ENCODE data around the gene SLC7A8. TPM values are rescaled to one million over a fixed set of nuclear protein-coding genes. Genes with fewer than 3 reads are reported as not detected.

Gene SLC7A8
- polyA plus RNA-seq, 1 donor, result 94.4 TPM

- DNase-seq, result no peak
- Histone ChIP-seq H3K36me3 (ENCODE audit: control insufficient read depth, insufficient read depth, low read length) (peaks cover 45% of the 10 kb centered on the region), H3K27me3 (ENCODE audit: control insufficient read depth, insufficient read depth, low read length) (no peaks in the 10 kb centered on the region), H3K9me3 (ENCODE audit: control insufficient read depth, low read depth, low read length) (no peaks in the 10 kb centered on the region), H3K27ac (ENCODE audit: low read length) (no peak overlapping the region), H3K4me3 (ENCODE audit: low read length) (no peak overlapping the region), H3K4me1 (ENCODE audit: control insufficient read depth, insufficient read depth, low read length) (no peaks in the 10 kb centered on the region)
- no CpG with 5 or more reads among the region's 11 CpGs for WGBS (ENCODE audit: insufficient coverage, low lambda C conversion rate)
These were observed 46.2 kb downstream of the SLC7A8 start for GRCh38 chr14:23137192-23137812.

DNA sequence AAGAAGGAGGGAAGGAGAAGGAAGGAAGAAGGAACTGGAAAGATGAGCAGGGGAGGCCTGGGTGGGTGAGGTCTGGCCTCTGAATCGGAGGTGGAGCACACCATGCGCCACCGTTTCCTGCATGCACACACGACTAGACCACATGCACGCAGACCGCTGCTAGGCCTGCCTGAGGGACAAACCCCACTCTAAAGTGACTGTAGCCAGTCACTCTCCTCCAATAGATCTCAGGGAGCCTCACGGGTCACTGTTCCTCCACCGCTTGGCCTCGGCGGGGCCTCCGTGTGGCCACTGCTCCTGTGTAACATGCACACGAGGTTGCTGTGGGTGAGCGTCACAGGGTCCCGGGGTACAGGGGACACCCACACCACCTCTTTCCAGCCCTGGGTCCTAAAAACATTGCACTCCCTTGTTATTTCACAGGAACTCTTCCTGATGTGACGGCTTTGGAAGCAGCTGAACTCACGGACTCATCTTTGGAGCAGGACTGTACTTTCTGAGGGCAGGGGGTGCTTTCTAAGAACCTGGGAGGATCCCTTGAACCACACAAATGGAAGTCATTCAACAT, 46.8 kb downstream of the SLC7A8 start:
- peaks cover 44% of the 10 kb centered on the region for H3K36me3 ChIP-seq (ENCODE audit: control insufficient read depth, insufficient read depth, low read length)
- H3K27ac ChIP-seq (ENCODE audit: low read length), result no peak overlapping the region
- H3K4me1 ChIP-seq (ENCODE audit: control insufficient read depth, insufficient read depth, low read length), result no peaks in the 10 kb centered on the region
- no peaks in the 10 kb centered on the region for H3K27me3 ChIP-seq (ENCODE audit: control insufficient read depth, insufficient read depth, low read length)
- WGBS (ENCODE audit: insufficient coverage, low lambda C conversion rate), result no CpG with 5 or more reads among the region's 16 CpGs
- no peak overlapping the region for H3K4me3 ChIP-seq (ENCODE audit: low read length)
- DNase-seq, result no peak
- no peaks in the 10 kb centered on the region for H3K9me3 ChIP-seq (ENCODE audit: control insufficient read depth, low read depth, low read length)

- Histone ChIP-seq H3K4me3 (ENCODE audit: low read length) (no peak overlapping the region), H3K4me1 (ENCODE audit: control insufficient read depth, insufficient read depth, low read length) (no peaks in the 10 kb centered on the region), H3K27ac (ENCODE audit: low read length) (no peak overlapping the region), H3K9me3 (ENCODE audit: control insufficient read depth, low read depth, low read length) (no peaks in the 10 kb centered on the region), H3K27me3 (ENCODE audit: control insufficient read depth, insufficient read depth, low read length) (no peaks in the 10 kb centered on the region), H3K36me3 (ENCODE audit: control insufficient read depth, insufficient read depth, low read length) (peaks cover 43% of the 10 kb centered on the region)
- no peak for DNase-seq
- 100% methylated on average over 2 of the region's 8 CpGs for WGBS (ENCODE audit: insufficient coverage, low lambda C conversion rate)
These were observed 50.5 kb downstream of the SLC7A8 start for GRCh38 chr14:23132970-23133369.

- Histone ChIP-seq H3K36me3 (ENCODE audit: control insufficient read depth, insufficient read depth, low read length) (peaks cover 44% of the 10 kb centered on the region), H3K4me3 (ENCODE audit: low read length) (no peak overlapping the region), H3K9me3 (ENCODE audit: control insufficient read depth, low read depth, low read length) (no peaks in the 10 kb centered on the region), H3K27me3 (ENCODE audit: control insufficient read depth, insufficient read depth, low read length) (no peaks in the 10 kb centered on the region), H3K4me1 (ENCODE audit: control insufficient read depth, insufficient read depth, low read length) (no peaks in the 10 kb centered on the region), H3K27ac (ENCODE audit: low read length) (no peak overlapping the region)
- WGBS (ENCODE audit: insufficient coverage, low lambda C conversion rate), result no CpG with 5 or more reads among the region's 5 CpGs
- no peak for DNase-seq
These were observed 52.0 kb downstream of the SLC7A8 start for GRCh38 chr14:23131482-23131881.

DNA sequence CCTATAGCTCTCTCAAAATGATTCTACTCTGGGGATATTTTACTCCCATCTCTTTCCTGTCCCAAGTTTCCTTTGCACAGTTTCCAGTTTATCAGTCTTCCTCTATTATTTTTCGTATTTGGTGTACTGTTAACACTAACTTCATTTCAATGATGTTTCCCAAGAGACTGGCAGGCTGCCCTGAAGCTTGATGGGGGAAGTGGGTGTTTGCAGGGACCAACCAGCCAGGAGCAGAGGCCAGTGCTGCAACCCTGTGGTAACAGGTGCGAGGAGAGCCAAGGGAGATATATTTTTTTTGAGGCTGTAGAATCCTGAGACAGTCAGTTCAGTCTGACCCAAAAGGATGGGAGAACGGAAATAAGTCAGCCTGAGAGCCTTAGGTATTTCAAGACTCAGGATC, 52.6 kb downstream of the SLC7A8 start:
- no peak for DNase-seq
- Histone ChIP-seq H3K4me1 (ENCODE audit: control insufficient read depth, insufficient read depth, low read length) (no peaks in the 10 kb centered on the region), H3K27ac (ENCODE audit: low read length) (no peak overlapping the region), H3K27me3 (ENCODE audit: control insufficient read depth, insufficient read depth, low read length) (no peaks in the 10 kb centered on the region), H3K4me3 (ENCODE audit: low read length) (no peak overlapping the region), H3K9me3 (ENCODE audit: control insufficient read depth, low read depth, low read length) (no peaks in the 10 kb centered on the region), H3K36me3 (ENCODE audit: control insufficient read depth, insufficient read depth, low read length) (peaks cover 43% of the 10 kb centered on the region)
- no CpG with 5 or more reads among the region's 3 CpGs for WGBS (ENCODE audit: insufficient coverage, low lambda C conversion rate)

GRCh38 chr14:23129759-23130316, 53.6 kb downstream of the SLC7A8 start:
- Histone ChIP-seq H3K4me3 (ENCODE audit: low read length) (no peak overlapping the region), H3K36me3 (ENCODE audit: control insufficient read depth, insufficient read depth, low read length) (peaks cover 43% of the 10 kb centered on the region), H3K9me3 (ENCODE audit: control insufficient read depth, low read depth, low read length) (no peaks in the 10 kb centered on the region), H3K27me3 (ENCODE audit: control insufficient read depth, insufficient read depth, low read length) (no peaks in the 10 kb centered on the region), H3K27ac (ENCODE audit: low read length) (no peak overlapping the region), H3K4me1 (ENCODE audit: control insufficient read depth, insufficient read depth, low read length) (no peaks in the 10 kb centered on the region)
- WGBS (ENCODE audit: insufficient coverage, low lambda C conversion rate), result 90% methylated on average over 2 of the region's 7 CpGs
- DNase-seq, result no peak

GRCh38 chr14:23128969-23129758, 54.3 kb downstream of the SLC7A8 start:
- H3K9me3 ChIP-seq (ENCODE audit: control insufficient read depth, low read depth, low read length), result no peaks in the 10 kb centered on the region
- DNase-seq, result no peak
- no peak overlapping the region for H3K4me3 ChIP-seq (ENCODE audit: low read length)
- WGBS (ENCODE audit: insufficient coverage, low lambda C conversion rate), result no CpG with 5 or more reads among the region's 7 CpGs
- H3K27ac ChIP-seq (ENCODE audit: low read length), result no peak overlapping the region
- no peaks in the 10 kb centered on the region for H3K4me1 ChIP-seq (ENCODE audit: control insufficient read depth, insufficient read depth, low read length)
- H3K36me3 ChIP-seq (ENCODE audit: control insufficient read depth, insufficient read depth, low read length), result peaks cover 43% of the 10 kb centered on the region
- no peaks in the 10 kb centered on the region for H3K27me3 ChIP-seq (ENCODE audit: control insufficient read depth, insufficient read depth, low read length)

DNA sequence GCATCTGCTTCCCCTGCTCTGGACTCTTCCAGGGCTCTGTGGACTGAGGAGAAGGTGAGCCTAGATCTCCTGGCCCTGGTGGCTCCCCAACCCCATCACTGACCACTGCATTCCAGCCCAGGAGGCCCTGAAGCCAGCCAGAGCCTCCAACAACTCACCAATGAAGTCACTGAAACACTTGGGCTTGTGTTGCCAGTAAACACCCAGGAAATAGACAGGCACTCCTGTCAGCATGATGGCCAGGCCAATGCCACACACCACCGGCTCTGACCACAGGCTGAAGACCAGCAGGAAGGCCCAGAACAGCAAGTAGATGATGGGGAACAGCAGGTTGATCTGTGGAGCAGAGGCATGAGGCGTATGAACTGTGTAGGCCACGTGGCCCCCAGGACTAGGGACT, 55.6 kb downstream of the SLC7A8 start:
- H3K9me3 ChIP-seq (ENCODE audit: control insufficient read depth, low read depth, low read length), result no peaks in the 10 kb centered on the region
- no peak overlapping the region for H3K27ac ChIP-seq (ENCODE audit: low read length)
- no peaks in the 10 kb centered on the region for H3K27me3 ChIP-seq (ENCODE audit: control insufficient read depth, insufficient read depth, low read length)
- H3K4me1 ChIP-seq (ENCODE audit: control insufficient read depth, insufficient read depth, low read length), result peaks cover 2% of the 10 kb centered on the region
- H3K4me3 ChIP-seq (ENCODE audit: low read length), result no peak overlapping the region
- no CpG with 5 or more reads among the region's 3 CpGs for WGBS (ENCODE audit: insufficient coverage, low lambda C conversion rate)
- H3K36me3 ChIP-seq (ENCODE audit: control insufficient read depth, insufficient read depth, low read length), result peaks cover 43% of the 10 kb centered on the region
- DNase-seq, result no peak

- peaks cover 43% of the 10 kb centered on the region for H3K36me3 ChIP-seq (ENCODE audit: control insufficient read depth, insufficient read depth, low read length)
- H3K27ac ChIP-seq (ENCODE audit: low read length), result no peak overlapping the region
- no peaks in the 10 kb centered on the region for H3K9me3 ChIP-seq (ENCODE audit: control insufficient read depth, low read depth, low read length)
- H3K4me1 ChIP-seq (ENCODE audit: control insufficient read depth, insufficient read depth, low read length), result peaks cover 10% of the 10 kb centered on the region
- H3K27me3 ChIP-seq (ENCODE audit: control insufficient read depth, insufficient read depth, low read length), result no peaks in the 10 kb centered on the region
- WGBS (ENCODE audit: insufficient coverage, low lambda C conversion rate), result no CpG with 5 or more reads among the region's 8 CpGs
- DNase-seq, result no peak
- H3K4me3 ChIP-seq (ENCODE audit: low read length), result no peak overlapping the region
These were observed 56.7 kb downstream of the SLC7A8 start for GRCh38 chr14:23126548-23127278.

DNA sequence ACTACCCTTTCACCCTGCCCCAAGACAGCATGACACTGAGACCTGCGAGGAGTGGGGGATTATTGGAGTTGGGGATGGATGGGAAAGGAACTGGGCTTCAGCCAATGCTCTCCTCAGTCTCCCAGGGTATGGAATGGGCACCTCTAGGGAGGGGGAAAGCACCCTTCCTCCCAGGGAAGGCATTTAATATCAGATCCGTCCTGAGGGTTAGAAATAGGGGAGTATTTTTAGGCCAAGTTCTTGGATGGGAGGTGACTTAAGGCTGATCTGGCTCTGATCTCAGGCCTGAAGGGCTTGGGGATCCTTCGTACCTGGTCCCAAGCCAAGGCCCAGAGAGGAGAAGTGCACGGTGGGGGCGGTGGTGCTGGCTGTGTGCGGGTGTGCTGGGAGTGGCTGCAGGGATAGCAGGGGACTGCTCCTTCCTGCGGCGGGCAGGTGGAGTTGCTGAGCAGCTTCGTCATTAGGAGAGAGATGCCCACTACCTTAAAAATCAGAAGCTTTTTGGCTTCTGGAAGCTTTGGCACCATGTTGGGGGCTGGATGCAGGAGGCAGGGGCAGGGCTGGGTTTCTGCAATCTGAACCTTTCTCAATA, 57.4 kb downstream of the SLC7A8 start:
- Histone ChIP-seq H3K27ac (ENCODE audit: low read length) (no peak overlapping the region), H3K9me3 (ENCODE audit: control insufficient read depth, low read depth, low read length) (no peaks in the 10 kb centered on the region), H3K36me3 (ENCODE audit: control insufficient read depth, insufficient read depth, low read length) (peaks cover 39% of the 10 kb centered on the region), H3K4me3 (ENCODE audit: low read length) (no peak overlapping the region), H3K27me3 (ENCODE audit: control insufficient read depth, insufficient read depth, low read length) (no peaks in the 10 kb centered on the region), H3K4me1 (ENCODE audit: control insufficient read depth, insufficient read depth, low read length) (peaks cover 13% of the 10 kb centered on the region)
- DNase-seq, result no peak
- no CpG with 5 or more reads among the region's 9 CpGs for WGBS (ENCODE audit: insufficient coverage, low lambda C conversion rate)

All from large intestine (tissue), 3 donors.